Activated CD8-positive, alpha-beta memory T cell treated with anti-CD3 and anti-CD28 coated beads for 48 hours (primary cell): ENCODE measurements around the gene SDHA.
A peak's percentile ranks its signal among the peaks of the same experiment; 100 is the strongest.

Source experiments
- DNase-seq, 3 experiments: peaks; one replicate each; pipeline ENCODE4 v3.0.0-alpha.2; 2020; ENCODE audit warnings: low read depth in 2 of 3, low spot score in 2 of 3

The SDHA gene

DNA sequence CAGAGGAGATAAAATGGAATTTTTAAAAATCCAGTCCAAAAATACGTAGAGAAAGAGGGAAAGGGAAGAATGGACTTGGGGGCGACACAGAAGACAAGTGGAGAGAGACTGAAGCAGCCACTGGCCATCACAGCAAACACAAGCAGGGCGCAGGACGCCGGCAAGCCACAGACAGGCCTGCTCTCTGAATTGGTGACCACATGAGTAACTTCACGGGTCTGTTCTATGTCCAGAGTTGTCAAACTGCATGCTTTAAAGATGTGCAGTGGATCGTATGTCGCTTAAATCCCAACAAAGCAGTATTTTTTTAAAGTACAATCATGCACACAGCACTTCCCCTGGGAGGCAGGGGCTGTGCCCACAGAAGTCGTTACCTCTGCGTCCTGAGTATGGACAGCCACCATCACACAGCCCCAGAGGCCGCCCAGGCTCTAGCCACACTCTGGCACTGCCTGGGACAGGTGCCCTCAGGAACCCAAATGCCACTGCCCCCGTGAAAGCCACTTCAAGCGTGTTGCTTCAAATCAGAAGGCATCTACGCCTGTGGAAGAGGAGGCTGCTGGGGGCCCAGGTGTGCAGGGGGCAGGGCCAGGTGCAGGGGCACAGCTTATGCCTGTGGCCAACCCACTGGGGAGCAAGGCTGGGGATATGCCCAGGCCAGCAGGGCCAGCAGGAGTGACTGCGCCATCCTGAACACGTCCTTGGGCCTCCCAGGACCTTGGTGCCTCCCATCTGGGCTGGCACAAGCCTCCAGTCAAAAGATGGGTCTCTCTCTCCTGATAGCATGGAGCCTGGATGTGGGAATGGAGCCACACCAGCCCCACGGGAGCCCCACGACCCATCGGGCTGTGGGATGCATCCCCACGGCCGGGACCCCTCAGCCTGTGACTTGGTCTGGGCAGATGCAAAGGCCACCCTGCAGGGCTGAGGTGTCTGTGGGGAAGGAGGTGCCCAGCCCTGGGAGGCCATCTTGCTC is 32.7 kb upstream of the SDHA start:
- DNase-seq: no peak

DNA sequence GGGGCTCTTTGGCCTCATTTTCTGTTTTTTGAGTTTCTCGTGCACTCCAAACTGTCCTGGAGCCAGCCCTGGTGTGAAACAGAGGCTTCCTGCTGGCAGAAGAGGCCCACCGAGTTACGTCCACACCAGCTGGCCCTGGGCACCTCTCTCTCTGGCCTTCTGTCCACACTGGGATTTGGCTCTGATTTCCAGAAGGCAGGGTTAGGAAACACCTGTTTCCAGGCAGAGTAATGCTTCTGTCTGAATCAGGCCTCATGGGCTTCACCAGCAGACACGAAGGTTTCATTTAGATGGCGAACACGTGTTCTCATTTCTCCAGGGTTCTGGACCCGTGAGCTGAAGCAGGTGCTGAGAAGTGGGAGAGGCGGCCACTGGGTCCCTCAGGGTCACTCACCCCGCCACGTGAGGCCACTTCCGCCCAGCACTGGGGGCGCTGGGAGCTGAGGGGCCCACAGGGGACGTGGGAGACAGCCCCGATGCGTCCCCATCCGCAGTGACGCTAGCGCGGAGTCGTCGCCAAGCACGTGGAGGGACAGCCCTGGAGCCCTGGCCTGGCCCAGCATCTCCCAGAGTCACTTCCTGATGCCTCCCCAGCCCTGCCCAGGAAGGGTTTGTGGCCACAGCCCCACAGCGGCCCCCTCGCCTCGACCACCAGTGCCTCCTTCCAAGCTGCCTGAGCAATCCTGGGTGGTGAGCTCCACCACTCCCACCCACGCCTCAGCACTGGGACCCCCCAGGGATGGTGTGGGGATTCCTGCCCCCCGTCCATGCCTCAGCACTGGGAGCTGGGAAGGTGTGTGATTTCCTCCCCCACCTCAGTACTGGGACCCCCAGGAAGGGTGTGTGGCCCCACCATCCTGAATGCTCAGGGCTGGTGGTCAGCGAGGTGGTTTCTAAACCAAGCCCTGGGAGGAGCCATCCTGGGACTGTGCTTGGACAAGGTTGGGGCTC is 31.8 kb upstream of the SDHA start:
- no peak for DNase-seq

DNA sequence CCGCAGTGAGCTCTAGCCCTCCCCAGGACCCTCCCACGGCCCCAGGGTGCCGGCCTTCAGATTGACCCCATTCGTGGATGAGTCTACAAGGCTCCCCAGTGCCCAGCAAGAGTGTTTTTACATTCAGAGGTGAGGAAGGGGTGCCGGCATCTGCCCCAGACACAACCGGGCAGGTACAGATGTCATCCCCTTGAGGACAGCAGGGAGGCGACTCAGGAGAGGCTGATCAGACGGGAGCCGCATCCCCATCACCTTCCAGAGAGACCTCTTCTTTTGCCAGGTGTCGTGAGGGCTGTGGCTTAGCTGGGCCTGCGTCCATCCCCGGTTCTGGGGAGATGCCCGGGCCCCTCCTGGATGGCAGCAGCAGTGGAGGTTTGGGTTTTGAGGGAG is 31.1 kb upstream of the SDHA start:
- no peak for DNase-seq

DNA sequence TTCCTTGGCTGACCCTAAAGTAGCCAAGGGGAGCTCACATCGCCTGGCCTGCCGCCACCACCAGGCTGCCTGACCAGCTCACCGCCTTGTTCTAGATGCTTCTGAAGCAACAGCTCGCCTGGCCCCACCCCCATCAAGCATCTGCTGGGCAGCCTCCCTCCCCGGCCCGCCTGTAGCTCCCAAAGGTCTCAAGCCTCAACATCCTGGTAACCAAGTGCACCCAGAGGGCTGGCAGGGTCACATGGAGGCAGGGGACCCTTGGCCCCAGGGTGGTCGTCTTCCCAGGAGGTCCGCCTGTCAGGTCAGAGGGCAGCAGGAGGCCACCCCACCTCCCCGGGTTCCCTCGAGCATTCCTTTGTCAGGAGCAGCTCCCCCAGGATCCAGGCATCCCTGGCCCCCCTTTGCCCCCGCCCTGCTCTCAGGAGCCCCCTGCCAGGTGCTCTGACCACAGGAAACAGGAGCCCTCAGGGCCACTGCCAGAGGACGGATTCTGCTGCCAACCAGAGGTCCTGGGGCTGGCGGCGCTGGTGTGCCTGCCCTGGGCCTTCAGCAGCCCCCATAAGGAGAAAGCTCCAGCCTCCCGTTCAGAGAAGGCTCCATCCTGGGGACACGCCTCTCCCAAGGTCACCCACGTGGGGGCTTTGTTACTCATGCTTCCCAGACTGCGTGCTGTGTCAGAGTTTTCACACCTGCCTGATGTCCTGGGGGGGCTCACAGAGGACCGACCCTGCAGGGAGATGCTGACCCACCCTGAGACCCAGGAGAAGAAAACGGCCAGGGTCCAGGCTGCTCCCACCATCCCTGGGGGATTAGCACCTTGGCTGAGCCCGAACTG is 30.3 kb upstream of the SDHA start:
- DNase-seq: no peak

- peak; percentile 70 to 83 (median 74) for DNase-seq
These were observed 29.3 kb upstream of the SDHA start for GRCh38 chr5:188488-189481.

- DNase-seq: no peak
These were observed 28.6 kb upstream of the SDHA start for GRCh38 chr5:189486-189885.

- DNase-seq: no peak
These were observed 28.1 kb upstream of the SDHA start for GRCh38 chr5:189976-190365.

DNA sequence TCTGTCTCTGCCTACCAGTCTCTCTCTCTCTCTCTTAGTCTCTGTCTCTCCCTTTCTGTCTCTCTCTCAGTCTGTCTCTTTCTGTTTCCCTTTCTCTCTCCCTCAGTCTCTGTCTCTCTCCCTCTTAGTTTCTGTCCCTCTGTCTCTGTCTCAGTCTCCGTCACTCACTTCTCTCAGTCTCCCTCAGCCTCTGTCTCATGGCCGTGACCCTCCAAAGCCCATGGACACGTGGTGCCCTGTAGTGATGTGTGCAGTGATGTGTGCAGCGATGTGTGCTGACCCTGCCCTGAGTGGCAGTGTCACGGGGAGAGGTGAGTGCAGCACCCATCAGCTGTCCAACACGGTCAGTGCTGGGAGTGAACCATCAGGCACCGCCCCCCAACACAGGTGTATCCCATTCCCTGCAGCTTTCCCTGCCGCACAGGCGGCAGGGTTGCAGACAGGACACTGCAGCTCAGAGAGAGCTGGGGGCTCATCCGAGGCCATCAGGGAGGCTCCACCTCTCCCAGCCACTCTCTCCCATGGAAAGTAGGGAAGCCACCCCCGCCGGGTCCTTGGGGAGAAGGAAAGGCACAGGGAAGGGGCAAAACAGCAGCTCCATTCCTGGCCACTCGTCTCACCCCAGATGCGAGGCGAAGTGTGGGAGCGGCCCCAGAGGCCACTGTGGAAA is 27.6 kb upstream of the SDHA start:
- DNase-seq: no peak

DNA sequence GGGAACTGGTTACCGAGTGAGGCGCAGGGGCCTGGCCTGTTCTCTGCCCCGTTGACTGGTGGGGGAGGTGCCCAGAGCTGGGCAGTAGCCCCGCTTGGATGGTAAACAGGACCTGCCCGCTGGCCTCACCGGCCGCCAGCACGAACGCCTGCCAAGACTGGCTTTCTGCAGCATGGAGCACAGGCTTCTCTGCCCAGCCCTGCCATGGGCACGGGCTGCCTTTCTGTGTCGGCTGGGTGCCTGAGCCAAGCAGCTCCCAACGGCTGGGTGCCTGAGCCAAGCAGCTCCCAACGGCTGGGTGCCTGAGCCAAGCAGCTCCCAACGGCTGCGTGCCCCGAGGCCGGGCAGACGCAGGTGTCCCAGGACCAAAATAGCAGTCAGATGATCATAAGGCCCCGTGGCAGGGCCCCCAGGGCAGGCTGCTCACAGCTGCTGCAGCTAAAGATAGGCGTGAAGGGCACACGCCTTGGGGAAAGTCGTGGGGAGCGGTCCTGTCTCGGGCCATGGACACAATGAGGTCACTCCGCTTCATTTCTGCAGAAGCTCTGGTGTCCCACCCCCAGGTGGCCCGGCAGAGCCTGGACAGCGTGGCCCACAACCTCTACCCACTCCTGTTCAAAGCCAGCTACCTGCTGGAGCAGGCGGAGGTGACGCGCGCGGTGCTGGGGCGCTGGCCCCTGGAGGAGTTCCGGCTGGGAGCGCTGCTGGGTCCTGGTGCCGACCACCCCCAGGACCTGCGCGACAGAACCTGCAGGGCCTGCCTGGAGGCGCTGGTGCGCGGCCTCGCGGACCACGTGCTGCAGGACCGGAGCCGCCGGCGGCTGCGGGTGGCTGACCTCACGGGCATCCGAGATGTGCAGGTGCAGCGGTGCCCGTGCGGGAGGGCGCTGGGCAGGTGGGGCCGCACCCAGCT is 26.8 kb upstream of the SDHA start, which contains the start of gene LRRC14B:
Gene LRRC14B (plus strand): TSS at position 460 of the 913 bp plus-strand sequence. CDS start 44 bp downstream, at position 504.
- no peak for DNase-seq

GRCh38 chr5:191949-192690 is 26.0 kb upstream of the SDHA start:
- no peak for DNase-seq

GRCh38 chr5:192691-192969 is 25.5 kb upstream of the SDHA start:
- no peak for DNase-seq

GRCh38 chr5:192970-193831 is 24.9 kb upstream of the SDHA start:
- DNase-seq: no peak

GRCh38 chr5:194102-194501 is 24.0 kb upstream of the SDHA start:
- DNase-seq: no peak

- DNase-seq: no peak
These were observed 23.4 kb upstream of the SDHA start for GRCh38 chr5:194603-195209.

DNA sequence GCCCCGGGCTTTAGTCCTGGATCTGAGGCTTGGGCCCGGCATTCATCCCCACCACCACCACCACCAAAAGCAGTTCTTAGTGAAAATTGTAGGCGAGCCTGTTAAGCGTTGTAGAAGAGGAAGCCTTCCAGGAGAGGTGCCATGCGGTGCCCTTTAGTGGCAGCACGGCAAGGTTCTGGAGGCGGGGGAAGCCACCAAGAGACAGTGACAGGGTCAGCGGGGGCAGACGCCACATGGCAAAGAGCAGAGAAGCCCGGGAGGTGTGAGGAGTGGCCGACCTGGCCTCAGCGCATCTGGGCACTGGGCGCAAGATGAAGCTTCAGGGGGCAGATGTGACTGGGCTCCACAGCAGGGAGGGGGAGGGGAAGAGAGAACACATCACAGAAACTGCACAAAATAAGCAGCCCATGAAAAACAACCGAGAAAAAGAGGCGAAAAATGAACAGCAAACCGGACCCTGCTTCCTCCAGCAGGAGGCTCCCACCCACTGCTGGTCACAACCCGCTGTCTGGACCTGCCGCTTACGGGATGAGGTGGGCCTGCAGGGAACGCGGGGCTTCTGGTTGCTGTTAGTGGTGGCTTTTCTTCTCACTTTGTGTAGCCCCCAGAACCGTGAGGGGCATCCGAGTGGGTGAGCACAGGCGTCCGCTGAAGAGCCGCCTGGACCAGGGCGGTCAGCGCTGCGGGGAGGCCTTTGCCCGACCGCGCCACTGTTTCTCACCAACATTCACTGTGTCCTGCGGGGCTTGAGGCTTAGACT is 22.5 kb upstream of the SDHA start:
- no peak for DNase-seq
